NK-92 treated with Interleukin-12 subunit alpha and Interleukin-12 subunit beta, amount 100 ng/mL, for 24 hours (cell line): Measurements from ENCODE around the gene MTFP1.
A peak's percentile ranks its signal among the peaks of the same experiment; 100 is the strongest.
"Not testable (repeated sequence)": the region's sequence is repeated elsewhere in the genome, so short reads cannot be mapped to it uniquely, and the experiment has no call there.

Experiments used
- DNase-seq: peaks from one replicate; lab custom pipeline; 2025; lab: John Stamatoyannopoulos, UW

MTFP1 gene, protein sequence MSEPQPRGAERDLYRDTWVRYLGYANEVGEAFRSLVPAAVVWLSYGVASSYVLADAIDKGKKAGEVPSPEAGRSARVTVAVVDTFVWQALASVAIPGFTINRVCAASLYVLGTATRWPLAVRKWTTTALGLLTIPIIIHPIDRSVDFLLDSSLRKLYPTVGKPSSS

DNA sequence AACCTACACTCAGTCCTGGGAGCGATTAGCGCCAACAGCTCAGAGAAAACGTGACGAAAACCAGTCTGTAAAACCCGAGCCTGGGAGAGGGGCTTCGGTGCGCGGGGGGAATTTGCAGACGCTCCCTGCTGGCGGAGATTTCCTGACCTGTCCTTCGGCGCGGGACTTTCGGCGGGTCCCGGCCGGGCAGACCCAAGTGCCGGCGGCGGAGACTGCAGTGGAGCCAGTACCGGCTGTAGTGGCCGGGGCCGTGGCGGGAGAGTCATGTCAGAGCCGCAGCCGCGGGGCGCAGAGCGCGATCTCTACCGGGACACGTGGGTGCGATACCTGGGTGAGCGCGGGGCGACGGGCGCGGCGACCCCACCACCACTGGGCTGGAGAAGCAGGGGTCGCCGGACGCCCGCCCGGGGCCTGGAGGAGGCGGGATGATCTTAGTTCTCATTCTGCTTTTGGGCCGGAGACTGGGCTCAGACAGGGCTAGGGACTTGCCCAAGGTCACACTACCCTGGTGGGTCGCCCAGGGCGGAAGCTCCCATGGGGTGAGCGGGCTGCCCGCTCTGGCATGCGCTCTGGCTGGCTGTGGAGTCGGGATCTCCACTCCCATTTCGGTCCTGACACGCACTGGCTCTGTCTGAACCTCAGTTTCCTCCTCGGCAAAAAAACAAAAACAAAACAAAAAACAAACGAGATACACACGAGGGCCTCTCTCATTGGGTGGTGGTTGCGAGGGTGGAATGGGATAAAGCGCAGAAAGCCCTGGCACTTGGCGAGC lies at the start of gene MTFP1:
TSS of gene MTFP1 (plus strand) at position 153 of the 772 bp plus-strand sequence. CDS start at position 265, 112 bp downstream.
- DNase-seq, result peak; percentile 44

DNA sequence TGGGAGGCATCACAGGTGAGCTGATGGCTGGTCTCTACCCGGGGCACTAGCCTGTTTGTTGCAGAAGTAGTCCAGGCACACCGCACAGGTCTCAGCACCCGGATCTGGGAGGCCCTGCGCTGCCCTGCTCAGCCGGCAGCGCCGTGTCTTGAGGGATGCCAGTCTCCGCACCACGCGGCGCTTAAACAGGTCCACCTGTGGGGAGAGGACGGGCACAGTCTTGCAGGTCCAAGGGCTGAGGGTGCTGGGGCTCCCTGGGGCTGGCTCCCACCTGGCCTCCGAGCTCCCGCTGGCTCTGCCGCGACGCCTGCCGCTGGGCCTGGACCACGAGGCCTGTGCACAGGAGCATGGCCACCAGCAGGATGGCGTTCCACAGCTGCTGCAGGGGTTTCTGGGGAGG lies 45.6 kb upstream of the MTFP1 start:
- no peak for DNase-seq

DNA sequence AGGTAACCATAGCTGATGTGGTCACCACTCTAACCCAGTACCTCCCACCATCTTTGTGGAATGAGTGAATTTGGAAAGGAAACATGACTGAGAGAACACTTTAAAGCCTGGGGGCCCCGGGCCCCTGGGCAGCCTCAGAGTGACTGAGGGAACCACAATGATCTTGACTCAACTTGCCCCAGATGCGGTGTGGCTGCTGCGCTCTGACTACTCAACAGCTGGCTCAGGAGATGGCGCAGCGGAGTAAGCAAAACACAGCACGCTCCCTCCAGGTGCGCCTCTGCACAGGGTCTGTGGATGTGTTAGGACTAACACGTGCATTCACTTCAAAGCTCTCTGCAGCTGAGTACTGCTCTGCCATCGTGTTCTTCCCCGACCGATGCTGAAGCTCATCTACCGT lies 44.3 kb upstream of the MTFP1 start:
- no peak for DNase-seq

DNA sequence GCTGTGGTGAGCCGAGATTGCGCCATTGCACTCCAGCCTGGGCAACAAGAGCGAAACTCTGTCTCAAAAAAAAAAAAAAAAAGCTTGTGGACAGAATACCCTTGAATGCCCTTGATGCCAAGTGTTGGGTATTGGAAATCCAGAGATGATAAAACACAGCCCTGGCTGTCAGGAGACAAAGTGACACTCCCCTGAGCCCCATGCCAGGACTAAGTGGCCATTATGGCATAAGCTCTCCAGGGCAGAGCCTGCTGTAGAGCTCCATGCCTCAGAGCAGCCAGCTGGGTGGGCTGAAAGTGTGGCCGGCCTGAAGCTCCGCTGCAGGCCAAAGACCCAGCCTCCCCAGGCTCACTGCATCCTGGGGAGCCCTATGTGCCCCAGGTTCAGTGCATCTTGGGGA lies 43.2 kb upstream of the MTFP1 start:
- DNase-seq, result no peak

DNA sequence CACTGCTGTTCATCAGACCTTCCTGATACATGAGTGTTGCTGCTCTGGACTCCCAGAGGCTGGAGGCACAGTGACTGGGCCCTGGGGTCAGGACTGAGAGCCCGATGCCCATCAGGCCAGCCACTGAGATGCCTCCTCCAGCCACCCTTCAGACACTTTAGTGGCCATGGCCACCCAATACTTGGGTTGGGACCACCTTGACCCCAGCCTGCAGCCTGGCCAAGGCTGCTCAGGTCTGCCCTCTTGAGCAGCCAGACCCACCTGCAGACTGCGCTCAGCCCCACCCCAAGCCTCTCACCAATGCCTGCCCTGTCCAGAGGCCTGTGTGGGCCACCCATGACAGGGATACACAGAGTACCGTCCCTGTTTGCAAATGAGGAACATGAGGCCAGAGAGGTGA lies 42.5 kb upstream of the MTFP1 start:
- no peak for DNase-seq

DNA sequence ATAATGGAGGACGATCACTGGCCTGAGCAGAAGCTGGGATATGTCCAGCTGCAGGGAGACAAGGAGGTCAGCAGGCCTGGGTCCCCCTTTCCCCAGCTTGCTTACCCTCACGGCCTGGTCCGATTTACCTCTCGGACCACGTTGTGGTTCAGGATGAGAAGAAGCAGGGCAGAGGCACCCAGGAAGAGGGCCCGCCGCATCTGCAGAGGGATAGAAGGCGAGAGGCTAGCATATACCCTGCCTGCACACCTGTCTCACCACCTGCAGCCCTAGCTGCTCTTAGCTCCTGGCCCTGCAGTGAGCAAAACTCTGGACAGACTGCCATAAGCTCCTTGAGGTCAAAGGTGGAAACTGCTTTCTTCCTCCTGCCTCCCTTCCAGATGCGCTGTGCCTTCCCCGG lies 39.6 kb upstream of the MTFP1 start:
- DNase-seq, result no peak

DNA sequence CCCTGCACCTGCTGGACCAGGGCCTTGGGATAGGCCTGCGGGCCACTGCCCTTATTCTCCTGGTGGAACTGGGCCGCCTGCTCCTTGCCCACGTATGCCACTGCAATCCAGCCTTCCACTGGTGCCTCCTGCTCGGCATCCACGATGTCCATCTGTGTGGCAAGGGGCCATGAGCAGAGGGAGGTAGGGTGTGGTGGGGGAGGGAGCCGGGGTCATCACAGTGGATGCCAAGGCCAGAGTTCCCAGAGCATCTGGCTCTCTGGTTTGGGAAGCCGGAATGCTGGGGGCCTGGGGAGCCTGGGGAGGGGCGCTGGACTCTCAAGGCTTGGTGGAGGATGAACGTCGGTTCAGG lies 39.0 kb upstream of the MTFP1 start:
- no peak for DNase-seq

DNA sequence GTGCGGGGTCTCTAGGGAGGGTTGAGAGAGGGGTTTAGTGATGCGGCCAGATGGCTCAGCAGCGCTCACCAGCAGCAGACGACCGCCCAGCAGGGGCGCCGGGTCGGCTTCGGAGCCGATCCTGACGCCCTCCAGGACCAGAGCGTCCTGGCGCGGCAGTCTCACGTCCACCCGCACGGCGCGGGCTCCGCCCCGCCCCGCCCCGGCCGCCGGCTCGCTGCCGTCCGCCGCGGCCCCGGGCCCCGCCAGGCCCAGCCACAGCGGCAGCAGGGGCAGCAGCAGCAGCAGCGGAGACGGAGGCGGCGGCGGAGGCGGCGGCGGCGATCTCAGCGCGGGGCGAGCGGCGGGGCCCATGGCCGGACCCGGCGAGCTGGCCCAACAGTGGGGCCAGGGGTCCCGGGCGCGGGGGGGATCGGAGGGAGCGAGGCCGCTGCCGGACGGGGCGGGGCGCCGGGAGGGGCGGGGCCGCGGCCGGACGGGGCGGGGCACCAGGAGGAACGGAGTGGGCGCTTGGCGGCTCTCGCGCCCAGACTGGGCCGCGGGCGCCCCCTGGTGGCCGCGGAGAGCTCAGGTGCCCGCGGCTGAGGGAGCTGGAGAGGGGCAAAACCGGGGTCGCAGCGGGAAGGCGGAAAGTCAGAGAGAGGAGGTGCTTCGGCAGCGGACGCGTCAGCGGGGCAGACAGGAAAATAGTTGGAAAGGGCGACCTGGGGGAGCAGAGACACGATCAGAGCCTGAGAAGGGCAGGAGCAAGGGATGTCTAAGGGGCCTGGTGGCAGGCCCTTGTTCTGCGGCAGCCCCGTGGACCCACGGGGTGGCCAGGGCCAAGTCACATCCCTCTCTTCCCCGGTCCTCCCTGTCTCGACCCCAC lies 38.4 kb upstream of the MTFP1 start, which contains the start of gene RNF215:
TSS of gene RNF215 (minus strand) at position 452 of the 868 bp plus-strand sequence. CDS start at position 354, 98 bp downstream.
- DNase-seq, result peak; percentile 62

DNA sequence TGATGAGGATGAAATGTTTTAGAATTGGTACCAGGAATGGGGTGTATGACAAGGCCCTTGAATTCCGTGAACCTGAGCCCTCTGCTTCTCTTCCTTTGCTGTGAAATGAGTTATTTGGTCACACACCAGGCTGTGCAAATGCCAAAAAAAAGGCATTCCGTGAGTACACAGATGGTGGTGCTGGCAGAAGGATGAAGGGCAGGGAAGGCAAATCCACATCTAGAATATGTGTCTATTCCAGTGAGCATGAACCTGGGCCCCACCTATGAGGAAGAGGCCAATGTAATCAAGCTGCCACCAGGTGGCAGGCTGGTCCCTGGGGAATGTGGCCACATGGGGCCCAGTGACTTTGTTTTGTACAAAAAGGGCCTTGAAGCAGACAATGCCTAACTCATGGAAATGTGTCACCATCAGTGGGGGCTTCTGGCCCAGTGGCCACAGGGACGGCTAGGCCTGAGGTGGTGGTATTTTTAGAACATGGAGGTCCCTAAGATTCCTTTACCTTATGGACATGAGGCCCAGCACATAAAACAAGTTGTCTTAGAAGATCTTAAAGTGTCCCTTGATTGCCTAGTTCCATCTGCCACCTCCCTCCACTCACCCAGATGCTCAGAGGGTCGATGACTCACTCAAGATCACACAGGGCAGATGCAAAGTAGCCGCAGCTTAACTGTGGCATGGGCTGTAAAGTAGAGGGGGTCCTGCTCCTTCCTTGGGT lies 34.4 kb upstream of the MTFP1 start:
- DNase-seq, result peak; percentile 21

DNA sequence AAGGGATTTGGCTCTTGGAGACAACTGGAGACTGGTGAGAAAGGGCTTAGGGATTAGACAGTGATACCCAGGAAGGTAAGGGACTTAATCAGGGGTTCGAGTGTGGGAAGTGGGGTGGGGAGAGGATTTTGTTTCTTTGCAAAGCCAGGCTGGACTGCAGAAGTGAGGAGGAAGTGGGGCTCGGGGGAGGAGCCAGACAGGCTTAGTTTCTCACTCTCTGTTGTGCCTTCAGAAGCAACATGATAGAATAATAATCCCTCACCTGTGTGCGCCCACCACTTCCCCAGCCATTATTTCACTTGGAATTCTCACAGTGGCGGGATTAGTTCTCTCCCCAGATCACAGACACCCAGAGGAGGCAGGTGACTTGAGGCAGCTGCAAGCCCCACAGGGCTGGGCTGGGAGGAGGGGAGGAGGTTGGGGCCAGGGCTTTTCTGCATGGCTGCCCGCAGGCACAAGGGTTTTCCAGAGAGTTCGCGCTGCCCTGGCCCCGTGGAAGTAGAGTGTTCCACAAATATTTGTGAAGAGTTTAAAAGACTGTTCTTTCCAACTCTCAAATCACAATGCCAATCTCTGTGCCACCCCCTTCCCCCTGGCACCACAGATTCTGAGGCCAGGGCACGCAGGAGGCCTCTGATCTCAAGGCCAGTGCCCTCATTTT lies 32.8 kb upstream of the MTFP1 start:
- DNase-seq, result no peak

DNA sequence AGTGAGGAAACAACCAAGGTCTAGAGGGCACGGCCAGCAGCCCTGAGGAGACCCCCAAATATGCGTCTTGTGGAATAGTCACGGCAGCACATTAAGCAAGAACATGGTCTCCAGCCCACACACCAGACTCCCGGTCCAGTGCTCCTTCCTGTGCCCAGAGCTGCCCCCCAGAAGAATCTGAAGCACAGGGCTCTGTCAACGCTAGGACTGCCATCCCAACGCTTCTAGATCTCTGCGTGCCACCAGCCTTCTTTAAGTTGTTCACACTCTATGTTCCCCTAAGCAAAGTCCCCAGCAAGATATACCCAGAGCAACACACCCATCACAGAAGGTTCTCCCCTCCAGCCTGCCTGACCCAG lies 32.3 kb upstream of the MTFP1 start:
- DNase-seq, result no peak

DNA sequence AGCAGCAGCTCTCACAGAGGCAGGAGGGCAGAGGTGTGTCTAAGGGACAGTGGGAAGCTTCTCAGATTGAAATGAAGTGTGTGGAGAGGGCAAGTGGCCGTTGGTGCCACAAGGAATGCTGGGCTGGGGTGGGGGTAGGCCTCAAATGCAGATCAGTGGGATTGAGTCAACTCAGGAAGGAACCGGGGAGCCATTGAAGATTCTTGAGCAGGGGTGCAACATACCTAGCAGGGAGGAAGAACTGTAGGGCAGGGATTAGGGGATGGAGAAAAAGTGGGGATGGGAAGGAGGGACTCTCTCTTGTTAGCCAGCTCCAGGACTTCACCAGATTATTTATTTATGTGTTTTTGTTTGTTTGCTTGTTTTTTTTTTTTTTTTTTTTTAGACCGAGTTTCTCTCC lies 31.7 kb upstream of the MTFP1 start:
- no peak for DNase-seq

DNA sequence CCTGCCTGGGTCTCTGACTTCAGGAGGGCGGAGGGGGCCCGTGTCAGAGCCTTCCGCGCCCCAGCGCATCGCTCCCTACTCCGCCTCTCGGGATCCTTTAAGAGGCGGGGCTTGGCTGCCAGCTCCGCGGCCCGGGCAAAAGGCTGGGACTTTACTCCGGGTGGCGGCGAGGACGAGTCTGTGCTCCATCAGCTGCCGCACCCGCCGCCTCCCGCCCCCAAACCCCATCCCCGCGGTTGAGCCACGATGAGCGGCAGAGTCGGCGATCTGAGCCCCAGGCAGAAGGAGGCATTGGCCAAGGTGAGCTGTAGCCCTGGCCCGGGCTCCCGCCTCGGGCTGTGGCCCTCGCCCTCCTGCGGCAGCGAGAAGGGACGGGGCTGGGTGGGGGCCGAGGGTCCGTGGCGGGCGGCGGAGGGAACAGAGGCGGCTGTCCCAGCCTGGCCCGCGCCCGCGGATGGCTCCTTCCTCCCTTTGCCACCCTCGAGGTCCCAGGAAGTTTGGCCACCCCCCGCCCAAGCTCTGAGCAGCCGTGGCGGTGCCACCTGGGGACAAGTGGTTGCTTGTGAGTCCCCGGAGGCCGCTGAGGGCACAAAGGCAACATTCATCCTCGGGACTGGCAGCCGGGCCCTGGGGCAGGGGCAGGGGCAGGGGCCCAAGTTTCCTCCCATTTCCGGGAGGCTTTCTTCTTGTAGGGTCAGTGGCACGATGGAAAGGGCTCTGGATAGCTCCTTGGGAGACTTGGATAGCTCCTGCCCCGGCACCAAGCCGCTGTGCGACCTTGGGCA lies 28.5 kb upstream of the MTFP1 start, which contains the start of gene SEC14L2:
TSS of gene SEC14L2 (plus strand) at position 148 of the 785 bp plus-strand sequence. CDS start at position 247, 99 bp downstream.
- no peak for DNase-seq

DNA sequence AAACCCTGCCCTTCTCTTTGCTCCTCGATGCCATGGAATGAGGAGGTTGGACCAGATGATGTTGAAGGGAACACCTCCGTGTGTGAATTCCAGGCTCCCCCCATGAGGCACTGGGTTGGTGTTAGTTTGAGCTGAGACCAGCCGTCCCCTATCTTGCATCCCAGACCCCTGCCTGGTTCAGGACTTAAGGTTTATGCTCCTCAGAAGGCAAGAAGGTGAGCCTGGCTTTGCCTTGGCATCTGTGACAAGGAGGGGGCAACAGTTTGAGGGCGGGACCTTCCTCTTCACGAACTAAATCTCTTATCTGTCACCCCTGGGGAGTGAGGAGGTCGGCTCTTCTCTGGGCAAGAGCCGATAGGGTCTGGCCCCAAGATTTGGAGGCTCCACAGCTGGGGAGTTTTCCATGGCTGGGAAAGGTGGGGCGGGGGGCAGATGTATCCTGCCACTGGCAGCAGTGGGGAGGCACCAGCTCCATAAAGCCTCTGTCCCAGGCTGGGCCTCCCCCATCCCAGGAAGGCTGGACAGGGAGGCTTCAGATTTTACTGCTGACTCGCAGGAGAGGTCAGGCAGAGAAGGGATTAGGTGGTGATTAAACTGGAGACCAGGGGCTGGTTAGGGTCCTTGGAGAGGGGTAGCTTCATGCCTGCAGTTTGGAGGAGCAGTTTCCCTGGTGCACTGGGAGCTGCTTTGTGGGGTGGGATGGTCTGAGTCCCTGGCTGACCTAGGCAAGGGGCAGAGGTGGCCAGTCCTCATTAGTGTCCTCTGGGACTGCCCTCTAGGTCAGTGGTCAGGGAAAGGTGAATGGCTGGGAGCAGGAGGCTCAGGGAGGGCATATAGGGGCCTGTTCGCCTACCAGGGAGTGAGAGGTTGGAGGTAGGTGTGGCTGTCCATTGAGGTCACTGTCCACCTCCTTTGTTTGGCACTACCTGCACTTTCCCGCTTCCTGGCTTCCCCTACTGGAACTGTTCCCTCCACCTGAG lies 27.6 kb upstream of the MTFP1 start:
- DNase-seq, result no peak

DNA sequence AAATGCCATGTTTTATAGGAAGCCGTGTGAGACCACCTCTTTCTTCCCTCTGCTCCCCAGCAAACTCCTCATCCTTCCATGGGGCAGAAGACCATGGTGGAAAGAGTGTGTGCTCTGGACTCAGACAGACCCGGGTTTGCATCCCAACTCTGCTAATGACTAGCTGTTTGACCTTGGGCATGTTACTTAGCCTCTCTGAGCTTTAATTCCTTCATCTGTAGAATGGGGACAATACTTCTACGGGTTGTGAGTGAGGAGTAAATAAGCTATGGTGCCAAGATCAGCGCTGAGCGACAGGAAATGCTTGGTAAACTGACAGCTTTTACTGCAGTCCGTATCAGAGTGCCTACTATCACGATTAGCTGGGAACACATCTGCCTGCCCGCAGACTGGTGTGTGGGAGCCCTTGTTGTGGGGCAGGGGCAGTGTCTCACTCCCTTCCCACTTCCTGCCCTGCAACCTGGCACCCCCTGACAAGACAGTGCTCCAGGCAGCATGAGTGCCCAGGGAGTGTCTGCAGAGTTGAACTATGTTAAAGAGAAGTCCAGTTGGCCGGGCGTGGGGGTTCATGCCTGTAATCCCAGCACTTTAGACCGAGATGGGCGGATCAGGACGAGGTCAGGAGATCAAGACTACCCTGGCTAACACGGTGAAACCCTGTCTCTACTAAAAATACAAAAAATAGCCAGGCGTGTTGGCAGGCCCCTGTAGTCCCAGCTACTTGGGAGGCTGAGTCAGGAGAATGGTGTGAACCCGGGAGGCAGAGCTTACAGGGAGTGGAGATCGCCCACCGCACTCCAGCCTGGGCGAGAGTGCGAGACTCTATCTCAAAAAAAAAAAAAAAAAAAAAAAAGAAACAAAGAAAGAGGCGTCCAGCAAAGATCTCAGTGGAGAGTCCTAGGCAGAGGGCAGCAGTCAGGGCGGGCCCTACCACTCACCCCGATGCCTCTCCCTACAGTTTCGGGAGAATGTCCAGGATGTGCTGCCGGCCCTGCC lies 26.6 kb upstream of the MTFP1 start:
- DNase-seq, result no peak

DNA sequence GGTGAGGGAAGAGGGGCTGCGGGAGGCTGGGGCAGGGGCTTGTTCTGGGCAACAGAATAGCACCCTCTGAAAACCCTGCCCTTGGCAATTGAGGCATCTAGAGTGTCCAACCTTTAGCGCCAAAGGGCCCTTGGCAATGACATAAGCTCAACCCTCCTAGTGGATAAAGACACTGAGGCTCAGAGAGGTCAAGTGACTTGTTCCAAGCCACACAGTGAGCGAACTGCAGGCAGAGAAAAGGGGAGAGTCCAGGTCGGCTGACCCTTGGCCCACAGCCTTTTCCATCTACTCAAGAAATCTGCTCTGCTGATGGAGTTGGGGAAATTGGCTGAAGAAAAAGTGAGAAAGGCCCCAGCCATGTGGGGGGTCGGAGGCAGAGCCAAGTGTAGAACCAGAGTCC lies 25.9 kb upstream of the MTFP1 start:
- DNase-seq, result no peak

DNA sequence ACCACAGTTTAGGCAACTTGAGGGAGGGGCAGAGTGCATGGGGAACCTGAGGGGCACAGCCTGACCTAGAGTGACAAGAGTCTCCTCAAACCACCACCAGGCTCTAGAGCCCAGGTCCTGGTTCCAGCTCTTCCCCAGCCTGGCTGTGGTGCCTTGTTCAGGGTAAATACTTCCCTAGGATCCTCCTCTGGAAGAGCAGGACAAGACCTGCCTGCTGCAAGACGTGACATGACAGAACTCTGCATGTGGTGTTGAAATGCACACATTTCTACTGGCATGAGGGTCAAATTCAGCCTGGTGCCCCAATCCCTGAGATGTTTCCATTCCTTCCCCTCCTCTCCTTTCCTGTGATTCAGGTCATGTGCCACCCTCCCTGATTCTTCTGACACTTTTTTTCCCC lies 25.4 kb upstream of the MTFP1 start:
- no peak for DNase-seq

DNA sequence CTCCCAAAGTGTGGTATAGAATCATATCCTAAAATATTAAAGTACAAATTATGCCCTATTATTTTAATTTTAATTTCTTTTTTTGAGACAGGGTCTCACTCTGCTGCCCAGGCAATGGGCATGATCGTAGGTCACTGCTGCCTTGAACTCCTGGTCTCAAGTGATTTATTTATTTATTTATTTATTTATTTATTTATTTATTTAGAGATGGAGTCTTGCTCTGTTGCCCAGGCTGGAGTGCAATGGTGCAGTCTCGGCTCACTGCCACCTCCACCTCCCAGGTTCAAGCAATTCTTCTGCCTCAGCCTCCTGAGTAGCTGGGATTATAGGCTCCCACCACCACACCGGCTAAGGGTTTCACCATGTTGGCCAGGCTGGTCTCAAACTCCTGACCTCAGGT lies 24.5 kb upstream of the MTFP1 start:
- DNase-seq, result not testable (repeated sequence)
